Effector CD8-positive, alpha-beta T cell (primary cell): ENCODE measurements around the gene TMEM92.

Experiments used
- DNase-seq: peaks from one replicate; lab custom pipeline; 2025; lab: John Stamatoyannopoulos, UW

The TMEM92 gene

GRCh38 chr17:50328363-50329325, 54.4 kb downstream of the TMEM92 start:
- DNase-seq = no peak

- DNase-seq = no peak
Measured at GRCh38 chr17:50329716-50330115, 55.5 kb downstream of the TMEM92 start.

- no peak for DNase-seq
Measured at GRCh38 chr17:50330151-50330775, 56.0 kb downstream of the TMEM92 start.
